A673 (cell line): Measurements from ENCODE around the gene DNAJB6. TPM values are rescaled to one million over a fixed set of nuclear protein-coding genes. Genes with fewer than 3 reads are reported as not detected.

ENCODE experiments used
- BruUV-seq: library from RNA; stranded (reverse); fragments of 400-500 nt; replicated peaks from 2 replicates; lab custom pipeline; 2021; lab: Mats Ljungman, UMichigan
- CTCF ChIA-PET: fragments of 300-600 bp; sonication (Branson Sonifier 250); formaldehyde crosslinking; loops from one replicate; lab custom pipeline; 2022; ENCODE audit warnings: antibody characterized with exemption; lab: Charles Lee
- POLR2A ChIA-PET: fragments of 300-600 bp; sonication (Branson Sonifier 250); formaldehyde crosslinking; loops from one replicate; lab custom pipeline; 2022; ENCODE audit warnings: antibody characterized with exemption; ENCODE audit not compliant: low non-redundant PET; lab: Charles Lee
- DNase-seq: peaks from one replicate; pipeline ENCODE4 v3.0.0-alpha.2; 2015; ENCODE audit warnings: low spot score
- H3K27ac ChIP-seq: fragments of 200-600 bp; sonication (generic); 2 replicates; pipeline ENCODE4 v1.5.1; 2016; ENCODE audit warnings: mixed run types, low read depth, mild to moderate bottlenecking, mixed read lengths, antibody characterized with exemption, low read length; ENCODE audit not compliant: poor library complexity, severe bottlenecking
- H3K27me3 ChIP-seq: fragments of 200-600 bp; sonication (generic); replicated peaks from 2 replicates; pipeline ENCODE4 v1.6.1; 2017; ENCODE audit warnings: mixed run types, low read depth, mild to moderate bottlenecking, mixed read lengths, antibody characterized with exemption, low read length; ENCODE audit not compliant: insufficient read depth, poor library complexity
- H3K36me3 ChIP-seq: fragments of 200-600 bp; sonication (generic); 2 replicates; pipeline ENCODE4 v1.6.1; 2016; ENCODE audit warnings: mixed run types, mild to moderate bottlenecking, mixed read lengths, antibody characterized with exemption, low read length; ENCODE audit not compliant: insufficient read depth, poor library complexity, severe bottlenecking
- H3K4me1 ChIP-seq: fragments of 200-600 bp; sonication (generic); 2 replicates; pipeline ENCODE4 v1.6.1; 2017; ENCODE audit warnings: mixed run types, mild to moderate bottlenecking, mixed read lengths, antibody characterized with exemption, low read length; ENCODE audit not compliant: insufficient read depth, poor library complexity, severe bottlenecking
- H3K4me3 ChIP-seq: fragments of 200-600 bp; sonication (generic); 2 replicates; pipeline ENCODE4 v1.5.1; 2016; ENCODE audit warnings: low read depth, mixed run types, mild to moderate bottlenecking, mixed read lengths, low read length; ENCODE audit not compliant: poor library complexity, severe bottlenecking
- H3K9me3 ChIP-seq: fragments of 200-600 bp; sonication (generic); 2 replicates; pipeline ENCODE4 v1.6.1; 2016; ENCODE audit warnings: mixed run types, low read depth, mild to moderate bottlenecking, mixed read lengths, antibody characterized with exemption, low read length; ENCODE audit not compliant: poor library complexity, severe bottlenecking
- CTCF ChIP-seq: fragments of 300-800, 200-600 bp; sonication (generic); conservative IDR thresholded peaks from 2 replicates; pipeline ENCODE4 v1.5.1; 2017; ENCODE audit warnings: low read depth, mild to moderate bottlenecking, antibody characterized with exemption, low read length, moderate library complexity, mixed read lengths
- EZH2 ChIP-seq: fragments of 200-600 bp; sonication (generic); IDR thresholded peaks from 2 replicates; pipeline ENCODE4 v1.6.1; 2017; ENCODE audit warnings: borderline replicate concordance, low read depth, mild to moderate bottlenecking, mixed read lengths, antibody characterized with exemption, low read length; ENCODE audit not compliant: poor library complexity, severe bottlenecking
- intact Hi-C: fragments of 100-400 bp; cut with micrococcal nuclease; formaldehyde crosslinking; loops from one replicate; pipeline ENCODE4 v1.10.0; 2022; ENCODE audit not compliant: unreplicated experiment
- total RNA-seq: library from RNA; stranded (reverse); gene quantifications from 2 replicates; pipeline ENCODE4 v1.2.3, GENCODE V29; 2021

Gene DNAJB6
- total RNA-seq, 1 experiment from 2014 or later, result 146 TPM

- Histone ChIP-seq H3K27ac (no peak overlapping the region), H3K36me3 (peaks cover 16% of the 10 kb centered on the region), H3K4me1 (peaks cover 6% of the 10 kb centered on the region), H3K4me3 (no peak overlapping the region), H3K9me3 (no peaks in the 10 kb centered on the region), H3K27me3 (no peaks in the 10 kb centered on the region)
- intact Hi-C loops, result no loop called here
- ChIA-PET POLR2A (no interaction called here), CTCF (no interaction called here)
- no peak for DNase-seq
- TF ChIP-seq CTCF (no peak), EZH2 (no peak)
- BruUV-seq, result no TSS peak
Observed at GRCh38 chr7:157389951-157390730, 53.3 kb downstream of the DNAJB6 start.

GRCh38 chr7:157391036-157391710 lies 54.4 kb downstream of the DNAJB6 start:
- TF ChIP-seq CTCF (no peak), EZH2 (no peak)
- no peaks in the 10 kb centered on the region for H3K27me3 ChIP-seq
- no peak overlapping the region for H3K27ac ChIP-seq
- H3K4me3 ChIP-seq, result no peak overlapping the region
- intact Hi-C loops, result no loop called here
- POLR2A ChIA-PET, result no interaction called here
- CTCF ChIA-PET, result no interaction called here
- BruUV-seq, result no TSS peak
- peaks cover 13% of the 10 kb centered on the region for H3K36me3 ChIP-seq
- no peak for DNase-seq
- no peaks in the 10 kb centered on the region for H3K9me3 ChIP-seq
- H3K4me1 ChIP-seq, result peaks cover 6% of the 10 kb centered on the region

GRCh38 chr7:157392256-157393037 lies 55.6 kb downstream of the DNAJB6 start:
- Histone ChIP-seq H3K4me3 (no peak overlapping the region), H3K36me3 (peaks cover 13% of the 10 kb centered on the region), H3K27me3 (no peaks in the 10 kb centered on the region), H3K27ac (no peak overlapping the region), H3K9me3 (no peaks in the 10 kb centered on the region), H3K4me1 (peaks cover 1% of the 10 kb centered on the region)
- no TSS peak for BruUV-seq
- intact Hi-C loops, result no loop called here
- no peak for TF ChIP-seq EZH2
- TF ChIP-seq CTCF, result no peak
- POLR2A ChIA-PET, result no interaction called here
- CTCF ChIA-PET, result no interaction called here
- no peak for DNase-seq
